ENCODE measurements around the gene TLR6.

- no peak for TF ChIP-seq CTCF (IDR thresholded peaks at IDR 0.05)
- no peak for TF ChIP-seq REST (IDR thresholded peaks at IDR 0.05; ENCODE audit: low read depth, low read length)
- TF ChIP-seq USF2 (IDR thresholded peaks at IDR 0.05; ENCODE audit: borderline replicate concordance, low read depth, low read length), result no peak
- TF ChIP-seq TAF1 (IDR thresholded peaks at IDR 0.05; ENCODE audit: borderline replicate concordance, low read depth, low read length), result no peak
- no peak for TF ChIP-seq MAX (IDR thresholded peaks at IDR 0.05; ENCODE audit: low read depth)
- no peak for TF ChIP-seq FOXM1 (IDR thresholded peaks at IDR 0.05; ENCODE audit: low read depth)
Observed at GRCh38 chr4:38834570-38834969, 22.0 kb downstream of the TLR6 start.

Measured in SK-N-SH (cell line).